ENCODE results near the gene NFIL3. TPM values are rescaled to one million over a fixed set of nuclear protein-coding genes. Genes with fewer than 3 reads are reported as not detected.
"Not testable (repeated sequence)": the region's sequence is repeated elsewhere in the genome, so short reads cannot be mapped to it uniquely, and the experiment has no call there.

The NFIL3 gene
- total RNA-seq, 1 donor from 2014 or later = 54.1 TPM

- intact Hi-C loops (cut with micrococcal nuclease) = no loop called here
These were observed 24.7 kb downstream of the NFIL3 start for GRCh38 chr9:91398926-91399325.

GRCh38 chr9:91395553-91396471 lies 27.8 kb downstream of the NFIL3 start:
- intact Hi-C loops (cut with micrococcal nuclease) = loop anchor here (1.0 to 2.0 kb wide), 2 partner anchors 27 to 36 kb away; partner anchors contain the start of gene NFIL3

- intact Hi-C loops (cut with micrococcal nuclease) = loop anchor here (1.0 to 2.0 kb wide), 2 partner anchors 28 to 35 kb away; partner anchors contain the start of gene NFIL3
These were observed 28.5 kb downstream of the NFIL3 start for GRCh38 chr9:91395106-91395552.

- intact Hi-C loops (cut with micrococcal nuclease) = loop anchor here (2.0 kb wide), 1 partner anchor 29 kb away; the partner anchor contains the start of gene NFIL3
These were observed 29.8 kb downstream of the NFIL3 start for GRCh38 chr9:91393826-91394225.

GRCh38 chr9:91392435-91392834 lies 31.2 kb downstream of the NFIL3 start:
- intact Hi-C loops (cut with micrococcal nuclease) = no loop called here

GRCh38 chr9:91391818-91392217 lies 31.8 kb downstream of the NFIL3 start:
- intact Hi-C loops (cut with micrococcal nuclease) = no loop called here

- intact Hi-C loops (cut with micrococcal nuclease) = no loop called here
These were observed 32.2 kb downstream of the NFIL3 start for GRCh38 chr9:91391412-91391811.

- intact Hi-C loops (cut with micrococcal nuclease) = not testable (repeated sequence)
These were observed 33.9 kb downstream of the NFIL3 start for GRCh38 chr9:91389686-91390085.

- intact Hi-C loops (cut with micrococcal nuclease) = no loop called here
These were observed 36.9 kb downstream of the NFIL3 start for GRCh38 chr9:91386765-91387164.

GRCh38 chr9:91384954-91385353 lies 38.7 kb downstream of the NFIL3 start:
- intact Hi-C loops (cut with micrococcal nuclease) = no loop called here

GRCh38 chr9:91383577-91383976 lies 40.1 kb downstream of the NFIL3 start:
- intact Hi-C loops (cut with micrococcal nuclease) = no loop called here

- intact Hi-C loops (cut with micrococcal nuclease) = no loop called here
These were observed 41.3 kb downstream of the NFIL3 start for GRCh38 chr9:91382298-91382697.

GRCh38 chr9:91379426-91379825 lies 44.2 kb downstream of the NFIL3 start:
- intact Hi-C loops (cut with micrococcal nuclease) = no loop called here

GRCh38 chr9:91378695-91379127 lies 44.9 kb downstream of the NFIL3 start:
- intact Hi-C loops (cut with micrococcal nuclease) = no loop called here

GRCh38 chr9:91378054-91378453 lies 45.6 kb downstream of the NFIL3 start:
- intact Hi-C loops (cut with micrococcal nuclease) = not testable (repeated sequence)

- intact Hi-C loops (cut with micrococcal nuclease) = no loop called here
These were observed 47.4 kb downstream of the NFIL3 start for GRCh38 chr9:91376239-91376638.

- intact Hi-C loops (cut with micrococcal nuclease) = no loop called here
These were observed 48.7 kb downstream of the NFIL3 start for GRCh38 chr9:91374939-91375338.

GRCh38 chr9:91371894-91372293 lies 51.7 kb downstream of the NFIL3 start:
- intact Hi-C loops (cut with micrococcal nuclease) = no loop called here

- intact Hi-C loops (cut with micrococcal nuclease) = not testable (repeated sequence)
These were observed 53.6 kb downstream of the NFIL3 start for GRCh38 chr9:91370006-91370405.

GRCh38 chr9:91364702-91365101 lies 58.9 kb downstream of the NFIL3 start:
- intact Hi-C loops (cut with micrococcal nuclease) = loop anchor here (5.0 kb wide), 2 partner anchors 172 to 262 kb away; no protein-coding TSS in a partner anchor

GRCh38 chr9:91364005-91364404 lies 59.6 kb downstream of the NFIL3 start:
- intact Hi-C loops (cut with micrococcal nuclease) = loop anchor here (5.0 kb wide), 2 partner anchors 172 to 262 kb away; no protein-coding TSS in a partner anchor

GRCh38 chr9:91362051-91362611 lies 61.5 kb downstream of the NFIL3 start:
- intact Hi-C loops (cut with micrococcal nuclease) = loop anchor here (5.0 kb wide), 2 partner anchors 170 to 260 kb away; no protein-coding TSS in a partner anchor

Measured in T-helper 2 cell treated with Interferon-gamma antibody and Interleukin-4, amounts not matched to agents 100 ng/mL and 5 ng/mL, for 36 hours (primary cell).